ENCODE measurements around the gene MPRIP. TPM values are rescaled to one million over a fixed set of nuclear protein-coding genes. Genes with fewer than 3 reads are reported as not detected.
A peak's percentile ranks its signal among the peaks of the same experiment; 100 is the strongest.

Gene MPRIP
- total RNA-seq, 1 experiment from 2014 or later, result 140 TPM

GRCh38 chr17:17116406-17116805 lies 74.1 kb downstream of the MPRIP start:
- CTCF ChIA-PET, result interaction anchor here (1.6 to 2.7 kb wide), 2 partner anchors 25 to 125 kb away, joined by 3 to 16 read pairs; no protein-coding TSS in a partner anchor
- POLR2A ChIA-PET, result no interaction called here
- H3K27ac Mint-ChIP-seq, result peak overlapping the region; percentile 60; the same call in 1 of the 2 replicates

GRCh38 chr17:17117923-17118322 lies 75.7 kb downstream of the MPRIP start:
- ATAC-seq (no peak), DNase-seq (ENCODE audit: low spot score) (no peak)
- H3K4me1 Mint-ChIP-seq, result peaks cover 9% of the 10 kb centered on the region; the same call in 1 of the 2 replicates
- H3K27me3 Mint-ChIP-seq (ENCODE audit: low read depth), result no peaks in the 10 kb centered on the region
- no peak overlapping the region for H3K27ac Mint-ChIP-seq
- H3K9me3 Mint-ChIP-seq, result no peaks in the 10 kb centered on the region
- H3K4me3 Mint-ChIP-seq, result no peak overlapping the region
- H3K36me3 Mint-ChIP-seq, result no peaks in the 10 kb centered on the region
- ChIA-PET POLR2A (no interaction called here), CTCF (interaction anchor here (0.9 to 2.7 kb wide), 2 partner anchors 24 to 29 kb away, joined by 3 to 16 read pairs; no protein-coding TSS in a partner anchor)
- TF ChIP-seq FOXK1 (CRISPR knock-in tag; IDR thresholded peaks at IDR 0.05) (no peak), RELA (CRISPR knock-in tag; IDR thresholded peaks at IDR 0.05; ENCODE audit: borderline replicate concordance) (no peak), CREB1 (CRISPR knock-in tag; IDR thresholded peaks at IDR 0.05) (no peak), TEAD4 (CRISPR knock-in tag; IDR thresholded peaks at IDR 0.05) (no peak), CBFB (CRISPR knock-in tag; IDR thresholded peaks at IDR 0.05; ENCODE audit: low read depth) (no peak), FOXP1 (CRISPR knock-in tag; IDR thresholded peaks at IDR 0.05; ENCODE audit: borderline replicate concordance) (no peak), FOXJ3 (CRISPR knock-in tag; IDR thresholded peaks at IDR 0.05; ENCODE audit: borderline replicate concordance) (no peak), MLX (CRISPR knock-in tag; IDR thresholded peaks at IDR 0.05) (no peak), ZNF671 (CRISPR knock-in tag; IDR thresholded peaks at IDR 0.05) (no peak), ZSCAN18 (CRISPR knock-in tag; IDR thresholded peaks at IDR 0.05) (no peak), GTF2I (CRISPR knock-in tag; conservative IDR thresholded peaks at IDR 0.05) (no peak), ESRRA (CRISPR knock-in tag; IDR thresholded peaks at IDR 0.05; ENCODE audit: borderline replicate concordance) (no peak), JAZF1 (CRISPR knock-in tag; IDR thresholded peaks at IDR 0.05) (no peak)
- TF ChIP-seq, protein P1, sequence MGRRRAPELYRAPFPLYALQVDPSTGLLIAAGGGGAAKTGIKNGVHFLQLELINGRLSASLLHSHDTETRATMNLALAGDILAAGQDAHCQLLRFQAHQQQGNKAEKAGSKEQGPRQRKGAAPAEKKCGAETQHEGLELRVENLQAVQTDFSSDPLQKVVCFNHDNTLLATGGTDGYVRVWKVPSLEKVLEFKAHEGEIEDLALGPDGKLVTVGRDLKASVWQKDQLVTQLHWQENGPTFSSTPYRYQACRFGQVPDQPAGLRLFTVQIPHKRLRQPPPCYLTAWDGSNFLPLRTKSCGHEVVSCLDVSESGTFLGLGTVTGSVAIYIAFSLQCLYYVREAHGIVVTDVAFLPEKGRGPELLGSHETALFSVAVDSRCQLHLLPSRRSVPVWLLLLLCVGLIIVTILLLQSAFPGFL (CRISPR knock-in tag; IDR thresholded peaks at IDR 0.05; ENCODE audit: borderline replicate concordance), result no peak
- TF ChIP-seq, protein P2, sequence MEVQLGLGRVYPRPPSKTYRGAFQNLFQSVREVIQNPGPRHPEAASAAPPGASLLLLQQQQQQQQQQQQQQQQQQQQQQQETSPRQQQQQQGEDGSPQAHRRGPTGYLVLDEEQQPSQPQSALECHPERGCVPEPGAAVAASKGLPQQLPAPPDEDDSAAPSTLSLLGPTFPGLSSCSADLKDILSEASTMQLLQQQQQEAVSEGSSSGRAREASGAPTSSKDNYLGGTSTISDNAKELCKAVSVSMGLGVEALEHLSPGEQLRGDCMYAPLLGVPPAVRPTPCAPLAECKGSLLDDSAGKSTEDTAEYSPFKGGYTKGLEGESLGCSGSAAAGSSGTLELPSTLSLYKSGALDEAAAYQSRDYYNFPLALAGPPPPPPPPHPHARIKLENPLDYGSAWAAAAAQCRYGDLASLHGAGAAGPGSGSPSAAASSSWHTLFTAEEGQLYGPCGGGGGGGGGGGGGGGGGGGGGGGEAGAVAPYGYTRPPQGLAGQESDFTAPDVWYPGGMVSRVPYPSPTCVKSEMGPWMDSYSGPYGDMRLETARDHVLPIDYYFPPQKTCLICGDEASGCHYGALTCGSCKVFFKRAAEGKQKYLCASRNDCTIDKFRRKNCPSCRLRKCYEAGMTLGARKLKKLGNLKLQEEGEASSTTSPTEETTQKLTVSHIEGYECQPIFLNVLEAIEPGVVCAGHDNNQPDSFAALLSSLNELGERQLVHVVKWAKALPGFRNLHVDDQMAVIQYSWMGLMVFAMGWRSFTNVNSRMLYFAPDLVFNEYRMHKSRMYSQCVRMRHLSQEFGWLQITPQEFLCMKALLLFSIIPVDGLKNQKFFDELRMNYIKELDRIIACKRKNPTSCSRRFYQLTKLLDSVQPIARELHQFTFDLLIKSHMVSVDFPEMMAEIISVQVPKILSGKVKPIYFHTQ (CRISPR knock-in tag; IDR thresholded peaks at IDR 0.05), result no peak

More at GRCh38 chr17:17116406-17116805, 74.1 kb downstream of the MPRIP start:
- DNase-seq (ENCODE audit: low spot score), result no peak
- no peaks in the 10 kb centered on the region for H3K27me3 Mint-ChIP-seq (ENCODE audit: low read depth)
- no peak for TF ChIP-seq OVOL2 (CRISPR knock-in tag; IDR thresholded peaks at IDR 0.05; ENCODE audit: borderline replicate concordance)
- no peak for TF ChIP-seq GABPB1 (CRISPR knock-in tag; IDR thresholded peaks at IDR 0.05)
- TF ChIP-seq NFATC4 (CRISPR knock-in tag; IDR thresholded peaks at IDR 0.05), result no peak
- TF ChIP-seq JAZF1 (CRISPR knock-in tag; IDR thresholded peaks at IDR 0.05), result no peak
- TF ChIP-seq, protein P3, sequence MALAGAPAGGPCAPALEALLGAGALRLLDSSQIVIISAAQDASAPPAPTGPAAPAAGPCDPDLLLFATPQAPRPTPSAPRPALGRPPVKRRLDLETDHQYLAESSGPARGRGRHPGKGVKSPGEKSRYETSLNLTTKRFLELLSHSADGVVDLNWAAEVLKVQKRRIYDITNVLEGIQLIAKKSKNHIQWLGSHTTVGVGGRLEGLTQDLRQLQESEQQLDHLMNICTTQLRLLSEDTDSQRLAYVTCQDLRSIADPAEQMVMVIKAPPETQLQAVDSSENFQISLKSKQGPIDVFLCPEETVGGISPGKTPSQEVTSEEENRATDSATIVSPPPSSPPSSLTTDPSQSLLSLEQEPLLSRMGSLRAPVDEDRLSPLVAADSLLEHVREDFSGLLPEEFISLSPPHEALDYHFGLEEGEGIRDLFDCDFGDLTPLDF (CRISPR knock-in tag; IDR thresholded peaks at IDR 0.05), result no peak
- TF ChIP-seq, protein P4, sequence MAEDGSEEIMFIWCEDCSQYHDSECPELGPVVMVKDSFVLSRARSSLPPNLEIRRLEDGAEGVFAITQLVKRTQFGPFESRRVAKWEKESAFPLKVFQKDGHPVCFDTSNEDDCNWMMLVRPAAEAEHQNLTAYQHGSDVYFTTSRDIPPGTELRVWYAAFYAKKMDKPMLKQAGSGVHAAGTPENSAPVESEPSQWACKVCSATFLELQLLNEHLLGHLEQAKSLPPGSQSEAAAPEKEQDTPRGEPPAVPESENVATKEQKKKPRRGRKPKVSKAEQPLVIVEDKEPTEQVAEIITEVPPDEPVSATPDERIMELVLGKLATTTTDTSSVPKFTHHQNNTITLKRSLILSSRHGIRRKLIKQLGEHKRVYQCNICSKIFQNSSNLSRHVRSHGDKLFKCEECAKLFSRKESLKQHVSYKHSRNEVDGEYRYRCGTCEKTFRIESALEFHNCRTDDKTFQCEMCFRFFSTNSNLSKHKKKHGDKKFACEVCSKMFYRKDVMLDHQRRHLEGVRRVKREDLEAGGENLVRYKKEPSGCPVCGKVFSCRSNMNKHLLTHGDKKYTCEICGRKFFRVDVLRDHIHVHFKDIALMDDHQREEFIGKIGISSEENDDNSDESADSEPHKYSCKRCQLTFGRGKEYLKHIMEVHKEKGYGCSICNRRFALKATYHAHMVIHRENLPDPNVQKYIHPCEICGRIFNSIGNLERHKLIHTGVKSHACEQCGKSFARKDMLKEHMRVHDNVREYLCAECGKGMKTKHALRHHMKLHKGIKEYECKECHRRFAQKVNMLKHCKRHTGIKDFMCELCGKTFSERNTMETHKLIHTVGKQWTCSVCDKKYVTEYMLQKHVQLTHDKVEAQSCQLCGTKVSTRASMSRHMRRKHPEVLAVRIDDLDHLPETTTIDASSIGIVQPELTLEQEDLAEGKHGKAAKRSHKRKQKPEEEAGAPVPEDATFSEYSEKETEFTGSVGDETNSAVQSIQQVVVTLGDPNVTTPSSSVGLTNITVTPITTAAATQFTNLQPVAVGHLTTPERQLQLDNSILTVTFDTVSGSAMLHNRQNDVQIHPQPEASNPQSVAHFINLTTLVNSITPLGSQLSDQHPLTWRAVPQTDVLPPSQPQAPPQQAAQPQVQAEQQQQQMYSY (CRISPR knock-in tag; IDR thresholded peaks at IDR 0.05), result no peak
- no peak for TF ChIP-seq ESRRA (CRISPR knock-in tag; IDR thresholded peaks at IDR 0.05; ENCODE audit: borderline replicate concordance)
- no peak for TF ChIP-seq RELA (CRISPR knock-in tag; IDR thresholded peaks at IDR 0.05; ENCODE audit: borderline replicate concordance)
- TF ChIP-seq SOX15 (CRISPR knock-in tag; IDR thresholded peaks at IDR 0.05), result no peak
- no peak for TF ChIP-seq ZNF671 (CRISPR knock-in tag; IDR thresholded peaks at IDR 0.05)
- peaks cover 9% of the 10 kb centered on the region; the same call in 1 of the 2 replicates for H3K4me1 Mint-ChIP-seq
- H3K9me3 Mint-ChIP-seq, result no peaks in the 10 kb centered on the region
- no peak overlapping the region for H3K4me3 Mint-ChIP-seq
- no peak for ATAC-seq
- H3K36me3 Mint-ChIP-seq, result no peaks in the 10 kb centered on the region
